HG02943 (cell line): ENCODE results near the gene PLXNB3.

Experiments used
- ATAC-seq: cut with Tn5 transposase; IDR thresholded peaks from one replicate; pipeline ENCODE4 v1.9.1; 2021; ENCODE audit warnings: mild to moderate bottlenecking, low read depth, moderate library complexity; ENCODE audit not compliant: unreplicated experiment

Gene PLXNB3

GRCh38 chrX:153772316-153773217 is 8.5 kb downstream of the PLXNB3 start:
- no peak for ATAC-seq

DNA sequence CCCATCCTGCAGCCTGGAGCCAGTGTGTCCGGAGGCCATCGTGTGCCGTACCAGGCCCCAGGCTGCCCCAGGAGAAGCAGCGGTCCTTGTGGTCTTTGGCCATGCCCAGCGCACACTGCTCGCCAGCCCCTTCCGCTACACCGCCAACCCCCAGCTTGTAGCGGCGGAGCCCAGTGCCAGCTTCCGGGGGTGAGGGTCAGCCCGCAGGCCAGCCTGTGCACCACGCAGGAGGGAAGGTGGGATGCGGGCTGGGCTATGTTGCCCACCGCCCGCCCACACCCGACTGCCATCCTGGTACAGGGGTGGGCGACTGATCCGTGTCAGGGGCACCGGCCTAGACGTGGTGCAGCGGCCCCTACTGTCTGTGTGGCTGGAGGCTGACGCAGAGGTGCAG is 9.2 kb downstream of the PLXNB3 start:
- ATAC-seq, result no peak

DNA sequence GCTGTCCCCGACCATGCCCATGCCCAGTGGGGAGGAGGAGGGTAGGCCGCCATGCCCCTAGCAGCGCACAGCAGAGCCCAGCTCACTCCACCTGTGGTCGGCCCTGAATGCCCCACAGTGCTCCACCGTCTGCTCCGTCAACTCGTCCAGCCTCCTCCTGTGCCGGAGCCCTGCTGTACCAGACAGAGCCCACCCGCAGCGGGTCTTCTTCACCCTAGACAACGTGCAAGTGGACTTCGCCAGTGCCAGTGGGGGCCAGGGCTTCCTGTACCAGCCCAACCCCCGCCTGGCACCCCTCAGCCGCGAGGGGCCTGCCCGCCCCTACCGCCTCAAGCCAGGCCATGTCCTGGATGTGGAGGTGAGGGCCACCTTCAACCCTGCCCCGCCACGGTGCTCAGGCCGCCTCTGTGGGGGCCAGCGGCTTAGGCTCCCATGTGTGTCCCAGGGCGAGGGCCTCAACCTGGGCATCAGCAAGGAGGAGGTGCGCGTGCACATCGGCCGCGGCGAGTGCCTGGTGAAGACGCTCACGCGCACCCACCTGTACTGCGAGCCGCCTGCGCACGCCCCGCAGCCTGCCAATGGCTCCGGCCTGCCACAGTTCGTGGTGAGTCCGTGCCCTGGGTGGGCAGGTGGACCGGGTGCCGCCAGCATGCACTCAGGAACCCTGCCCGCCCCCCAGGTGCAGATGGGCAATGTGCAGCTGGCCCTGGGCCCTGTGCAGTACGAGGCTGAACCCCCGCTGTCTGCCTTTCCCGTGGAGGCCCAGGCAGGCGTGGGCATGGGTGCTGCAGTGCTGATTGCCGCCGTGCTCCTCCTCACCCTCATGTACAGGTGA is 9.9 kb downstream of the PLXNB3 start:
- ATAC-seq, result no peak

- ATAC-seq, result no peak
These were observed 10.7 kb downstream of the PLXNB3 start for GRCh38 chrX:153774576-153775292.

DNA sequence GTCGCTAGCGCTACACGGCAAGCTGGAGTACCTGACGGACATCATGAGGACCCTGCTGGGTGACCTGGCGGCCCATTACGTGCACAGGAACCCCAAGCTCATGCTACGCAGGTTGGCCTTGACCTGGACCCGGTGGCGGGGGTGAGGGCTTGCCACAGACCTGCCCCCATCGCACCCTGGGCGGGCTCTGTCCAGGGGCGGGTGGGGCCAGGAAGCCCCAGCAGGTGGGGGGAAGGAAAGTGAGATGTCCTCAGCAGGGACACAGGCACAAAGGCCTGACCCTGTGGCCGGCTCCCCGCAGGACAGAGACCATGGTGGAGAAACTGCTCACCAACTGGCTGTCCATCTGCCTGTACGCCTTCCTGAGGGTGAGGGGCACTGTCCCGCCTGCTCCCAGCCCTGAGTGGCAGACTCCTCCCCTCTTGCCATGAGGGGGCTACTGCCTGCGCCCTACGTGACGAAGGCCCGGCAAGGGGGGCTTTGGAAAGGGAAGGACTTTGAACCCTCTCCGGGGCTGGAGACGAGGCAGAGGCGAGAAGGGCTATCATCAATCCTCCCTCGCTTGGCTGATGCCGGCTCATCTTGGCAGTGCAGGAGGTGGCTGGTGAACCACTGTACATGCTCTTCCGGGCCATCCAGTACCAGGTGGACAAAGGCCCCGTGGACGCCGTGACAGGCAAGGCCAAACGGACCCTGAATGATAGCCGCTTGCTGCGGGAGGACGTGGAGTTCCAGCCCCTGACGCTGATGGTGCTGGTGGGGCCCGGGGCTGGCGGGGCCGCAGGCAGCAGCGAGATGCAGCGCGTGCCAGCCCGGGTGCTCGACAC is 11.5 kb downstream of the PLXNB3 start:
- ATAC-seq, result no peak

DNA sequence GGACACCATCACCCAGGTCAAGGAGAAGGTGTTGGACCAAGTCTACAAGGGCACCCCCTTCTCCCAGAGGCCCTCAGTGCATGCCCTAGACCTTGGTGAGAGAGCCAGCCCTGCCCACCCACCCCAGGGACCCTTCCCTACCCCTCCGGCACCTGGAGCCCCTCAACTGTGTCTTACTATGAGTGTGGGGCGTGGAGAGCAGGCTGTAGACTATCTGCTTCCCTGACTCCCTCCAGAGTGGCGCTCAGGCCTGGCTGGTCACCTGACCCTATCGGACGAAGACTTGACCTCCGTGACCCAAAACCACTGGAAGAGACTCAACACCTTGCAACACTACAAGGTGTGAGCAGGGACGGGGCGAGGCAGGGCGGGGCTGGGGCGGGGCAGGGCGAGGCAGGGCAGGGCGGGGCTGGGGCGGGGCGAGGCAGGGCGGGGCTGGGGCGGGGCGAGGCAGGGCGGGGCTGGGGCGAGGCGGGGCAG is 12.1 kb downstream of the PLXNB3 start:
- ATAC-seq, result no peak

DNA sequence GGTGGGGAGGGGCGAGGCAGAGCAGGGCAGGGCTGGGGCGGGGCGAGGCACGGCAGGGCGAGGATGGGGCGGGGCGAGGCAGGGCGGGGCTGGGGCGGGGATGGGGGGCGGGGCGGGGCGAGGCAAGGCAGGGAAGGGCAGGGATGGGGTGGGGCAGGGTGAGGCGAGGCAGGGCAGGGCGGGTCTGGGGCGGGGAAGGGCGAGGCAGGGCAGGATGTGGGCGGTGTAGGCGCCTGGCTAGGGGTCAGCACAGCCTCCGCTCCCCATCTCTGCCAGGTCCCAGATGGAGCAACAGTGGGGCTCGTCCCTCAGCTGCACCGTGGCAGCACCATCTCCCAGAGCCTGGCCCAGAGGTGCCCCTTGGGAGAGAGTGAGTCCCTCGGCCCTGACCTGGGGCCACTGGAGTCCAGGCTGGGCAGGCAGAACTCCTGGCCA is 12.6 kb downstream of the PLXNB3 start:
- ATAC-seq, result no peak

- no peak for ATAC-seq
These were observed 13.4 kb downstream of the PLXNB3 start for GRCh38 chrX:153777261-153778090.

DNA sequence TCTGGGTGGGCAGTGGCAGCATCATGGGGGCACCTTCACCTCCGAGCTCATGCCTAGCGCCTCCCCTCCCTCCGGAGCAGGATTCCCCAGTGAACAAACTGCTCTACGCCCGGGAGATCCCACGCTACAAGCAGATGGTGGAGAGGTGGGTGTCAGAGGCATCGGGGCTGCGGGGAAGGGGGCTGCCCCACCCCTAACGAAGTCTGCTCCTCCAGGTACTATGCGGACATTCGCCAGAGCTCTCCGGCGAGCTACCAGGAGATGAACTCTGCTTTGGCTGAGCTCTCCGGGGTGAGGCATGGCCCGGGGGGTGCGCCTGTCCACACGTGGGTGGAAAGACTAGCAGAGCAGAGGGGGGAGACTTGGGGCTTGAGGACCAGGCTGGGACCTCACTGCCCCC is 14.1 kb downstream of the PLXNB3 start:
- no peak for ATAC-seq

GRCh38 chrX:153778684-153779101 is 14.6 kb downstream of the PLXNB3 start:
- no peak for ATAC-seq

- no peak for ATAC-seq
These were observed 16.0 kb downstream of the PLXNB3 start for GRCh38 chrX:153779891-153780677.

DNA sequence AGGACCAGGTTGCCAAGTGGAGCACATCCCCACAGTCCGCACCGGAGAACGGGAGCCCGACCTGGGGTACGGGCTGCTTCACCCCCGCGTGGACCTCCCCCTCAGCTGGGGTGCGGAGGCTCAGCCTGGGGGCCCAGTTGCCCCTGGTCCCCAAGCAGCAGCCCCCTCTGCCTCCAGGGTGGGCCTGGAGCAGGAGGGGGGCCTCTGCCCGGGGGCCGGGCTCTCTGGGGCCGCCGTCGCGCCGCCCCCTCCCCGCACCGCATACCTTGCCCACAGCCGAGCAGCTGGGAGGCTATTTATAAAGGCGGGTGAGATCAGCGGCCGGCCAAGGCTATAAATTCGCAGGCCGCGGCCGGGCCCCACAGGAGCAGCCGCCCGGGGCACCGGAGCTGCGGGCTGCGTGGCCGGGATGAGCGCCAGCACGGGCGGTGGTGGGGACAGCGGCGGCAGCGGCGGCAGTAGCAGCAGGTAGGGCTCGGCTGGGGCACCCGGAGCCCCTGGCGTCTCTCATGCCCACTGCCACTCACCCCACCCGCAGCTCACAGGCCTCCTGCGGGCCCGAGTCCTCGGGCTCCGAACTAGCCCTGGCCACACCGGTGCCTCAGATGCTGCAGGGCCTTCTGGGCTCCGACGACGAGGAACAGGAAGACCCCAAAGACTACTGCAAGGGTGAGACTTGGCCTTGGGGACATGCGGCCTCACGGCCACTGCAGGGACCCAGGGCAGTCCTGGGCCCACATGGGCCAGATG is 16.8 kb downstream of the PLXNB3 start, which contains the start of gene SRPK3:
SRPK3 (plus strand) TSS at position 364 of the 750 bp plus-strand sequence; CDS start at position 410, 46 bp downstream.
- ATAC-seq, result no peak

DNA sequence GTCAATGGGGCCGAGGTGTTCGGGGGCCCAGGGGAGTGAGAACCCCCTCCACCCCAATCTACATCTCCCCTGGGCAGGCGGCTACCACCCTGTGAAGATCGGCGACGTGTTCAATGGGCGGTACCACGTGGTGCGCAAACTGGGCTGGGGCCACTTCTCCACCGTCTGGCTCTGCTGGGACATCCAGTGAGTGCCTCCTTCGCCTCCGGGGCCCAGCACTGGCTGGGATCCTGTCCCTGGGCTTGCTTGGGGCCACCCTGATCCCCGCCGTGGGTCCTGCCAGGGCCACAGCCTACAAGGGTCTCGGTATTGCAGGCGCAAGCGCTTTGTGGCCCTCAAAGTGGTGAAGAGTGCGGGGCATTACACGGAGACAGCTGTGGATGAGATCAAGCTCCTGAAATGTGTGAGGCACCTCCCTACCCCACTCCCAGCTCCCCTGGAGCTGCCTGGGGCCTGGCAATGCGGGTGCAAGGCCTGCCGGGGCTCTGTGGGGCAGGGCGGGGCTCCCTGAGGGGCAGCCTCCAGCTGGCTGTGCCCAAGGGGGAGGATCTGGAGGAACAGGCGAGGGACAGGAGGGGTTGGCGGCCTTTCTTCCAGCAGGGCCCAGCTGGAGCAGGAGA is 17.5 kb downstream of the PLXNB3 start:
- ATAC-seq, result no peak

- no peak for ATAC-seq
These were observed 18.3 kb downstream of the PLXNB3 start for GRCh38 chrX:153782313-153782712.

- ATAC-seq, result no peak
These were observed 18.8 kb downstream of the PLXNB3 start for GRCh38 chrX:153782871-153783270.

GRCh38 chrX:153783378-153784013 is 19.4 kb downstream of the PLXNB3 start:
- no peak for ATAC-seq
